ENCODE results near the gene ELP5.

- no peak for TF ChIP-seq EP300 (IDR thresholded peaks at IDR 0.05)
- no peak for TF ChIP-seq POLR2AphosphoS5 (IDR thresholded peaks at IDR 0.05)
- TF ChIP-seq CTCF (IDR thresholded peaks at IDR 0.05): no peak
These were observed 7.5 kb downstream of the ELP5 start for GRCh38 chr17:7259555-7259889.
